Pancreas (tissue), 10 donors: ENCODE data around the gene PHC3. TPM values are rescaled to one million over a fixed set of nuclear protein-coding genes. Genes with fewer than 3 reads are reported as not detected.

Source experiments
- ATAC-seq, 4 donors: fragments of 200-7000 bp; cut with Tn5 transposase; one replicate each; pipeline versions ENCODE4 v1.8.0 to v1.9.1; 2020; ENCODE audit warnings: mild to moderate bottlenecking in 4 of 4, moderate library complexity in 4 of 4
- DNase-seq, 6 donors: peaks; one replicate each; pipeline ENCODE4 v3.0.0-alpha.2; 2020
- FAIRE-seq: peaks from 2 replicates; lab custom pipeline; 2012; peaks lifted over from hg19 to GRCh38; lab: Jason Lieb, UNC
- H3K27ac ChIP-seq, 4 donors: fragments of 200-600 bp; sonication (generic); 1 replicate in 3 of 4; 2 replicates in 1 of 4; pipeline versions ENCODE4 v1.5.0 to v1.8.0; 2020
- H3K27me3 ChIP-seq, 4 donors: fragments of 200-600 bp; one replicate each; pipeline ENCODE4 v1.8.0; 2021
- H3K36me3 ChIP-seq, 3 donors: fragments of 200-600 bp; sonication (generic) in 1 of 3; one replicate each; pipeline versions ENCODE4 v1.5.0 to v1.8.0; 2020 to 2021
- H3K4me1 ChIP-seq, 3 donors: fragments of 200-600 bp; one replicate each; pipeline ENCODE4 v1.8.0; 2021
- H3K4me3 ChIP-seq, 4 donors: fragments of 200-600 bp; sonication (generic) in 2 of 4; one replicate each; pipeline versions ENCODE4 v1.5.0 to v1.8.0; 2020 to 2021
- H3K9me3 ChIP-seq, 4 donors: fragments of 200-600 bp; one replicate each; pipeline ENCODE4 v1.8.0; 2021
- WGBS, 2 donors: extraction: QIAGEN DNeasy Blood & Tissue Kit; methylation state at CpG; one replicate each; pipeline ENCODE4 v1.1.7; 2013; 5-methylcytosine and 5-hydroxymethylcytosine counted together
- intact Hi-C, 3 donors: fragments of 100-400 bp; cut with DNase I; formaldehyde crosslinking; loops; one replicate each; pipeline versions ENCODE4 v1.11.1 to v1.14.2; 2022
- polyA plus RNA-seq, 2 donors: library from polyadenylated mRNA; stranded (reverse); fragments of 200-250 nt; gene quantifications; one replicate each; pipeline ENCODE4 v1.2.3, GENCODE V29; 2013
- total RNA-seq, 6 donors: library from RNA; stranded (reverse); fragmentation: NEBNext Ultra II Directional in 4 of 6; extraction: Animal tissue kit (Norgen Biotek cat#: 25700) in 4 of 6; gene quantifications; one replicate each; pipeline versions ENCODE4 v1.2.1 to v1.2.4, GENCODE V29; 2021 to 2023
- TF ChIP-seq, protein P1 (sequence below), 4 donors: fragments of 200-600 bp; sonication (generic) in 3 of 4; IDR thresholded peaks; one replicate each; pipeline versions ENCODE4 v1.5.0 to v1.8.0; 2021; ENCODE audit warnings: antibody characterized with exemption in 4 of 4
- donor health status: healthy with polysubstance abuse.
- donor health status: DM: no; HTN: no; CAD: no; lungs with moderate emphysema.
- donor health status: DM: no; HTN: no; CAD: no.
- donor health status: control.
- donor health status: control.
- donor health status: Bipolar disorder and iron deficiency.
- donor health status: DM: yes; HTN: yes; CAD: no.
- donor health status: DM: no; HTN: no; CAD: no.
- donor health status: DM: no; HTN: no; CAD: no.
- donor health status: DM: yes; HTN: yes; CAD: no.

The PHC3 gene
- total and polyA plus RNA-seq, 8 donors = 5.5 to 38.0 (median 24.5) TPM

DNA sequence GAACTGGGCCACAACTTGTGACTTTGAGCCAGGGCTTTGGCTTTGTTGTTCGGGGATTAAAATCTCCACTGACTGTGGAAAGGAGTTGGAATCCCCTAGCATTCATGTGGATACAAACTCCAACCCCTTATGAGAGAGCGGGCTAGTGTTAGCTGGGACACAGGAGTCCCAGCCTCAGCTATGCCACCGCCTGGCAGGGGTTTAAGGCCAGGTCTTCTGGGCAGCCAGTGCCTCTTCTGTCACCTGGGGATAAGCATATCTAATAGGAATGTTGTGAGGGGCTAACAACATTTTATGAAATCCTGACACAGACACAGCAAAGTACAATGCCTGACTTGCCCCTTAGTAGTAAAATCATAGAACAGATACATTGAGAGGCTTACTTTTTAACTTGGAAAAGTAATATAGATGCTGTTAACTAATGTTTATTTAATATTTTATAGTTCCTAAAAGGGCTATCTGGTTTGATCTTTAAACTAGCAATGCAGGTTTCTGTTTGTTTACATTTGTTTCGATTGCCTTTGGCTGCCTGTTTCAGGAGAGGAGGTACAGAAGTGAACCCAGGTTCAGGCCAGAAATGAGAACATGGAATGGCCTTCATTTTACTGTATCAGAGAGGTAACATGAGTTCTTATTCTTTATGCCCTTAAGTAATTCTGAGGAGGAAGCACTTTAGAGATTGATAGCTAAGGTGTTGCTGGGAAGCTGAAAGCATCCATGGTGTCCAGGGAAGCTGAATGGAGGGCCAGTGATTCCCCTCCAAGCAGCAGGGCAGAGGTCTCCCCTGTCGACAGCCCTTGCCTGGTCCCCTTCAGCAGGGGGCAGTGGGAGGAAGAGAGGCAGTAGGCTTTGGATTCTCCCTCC is 135.0 kb downstream of the PHC3 start:
- peak; percentile 64 for FAIRE-seq
- Histone ChIP-seq H3K27me3 (no peaks in the 10 kb centered on the region), H3K27ac (peak overlapping the region; percentile 11 to 78 (median 58)), H3K36me3 (no peaks in the 10 kb centered on the region), H3K4me3 (no peak overlapping the region), H3K9me3 (no peaks in the 10 kb centered on the region), H3K4me1 (peaks cover 20 to 41% (median 34%) of the 10 kb centered on the region in 3 donors)
- TF ChIP-seq, protein P1, sequence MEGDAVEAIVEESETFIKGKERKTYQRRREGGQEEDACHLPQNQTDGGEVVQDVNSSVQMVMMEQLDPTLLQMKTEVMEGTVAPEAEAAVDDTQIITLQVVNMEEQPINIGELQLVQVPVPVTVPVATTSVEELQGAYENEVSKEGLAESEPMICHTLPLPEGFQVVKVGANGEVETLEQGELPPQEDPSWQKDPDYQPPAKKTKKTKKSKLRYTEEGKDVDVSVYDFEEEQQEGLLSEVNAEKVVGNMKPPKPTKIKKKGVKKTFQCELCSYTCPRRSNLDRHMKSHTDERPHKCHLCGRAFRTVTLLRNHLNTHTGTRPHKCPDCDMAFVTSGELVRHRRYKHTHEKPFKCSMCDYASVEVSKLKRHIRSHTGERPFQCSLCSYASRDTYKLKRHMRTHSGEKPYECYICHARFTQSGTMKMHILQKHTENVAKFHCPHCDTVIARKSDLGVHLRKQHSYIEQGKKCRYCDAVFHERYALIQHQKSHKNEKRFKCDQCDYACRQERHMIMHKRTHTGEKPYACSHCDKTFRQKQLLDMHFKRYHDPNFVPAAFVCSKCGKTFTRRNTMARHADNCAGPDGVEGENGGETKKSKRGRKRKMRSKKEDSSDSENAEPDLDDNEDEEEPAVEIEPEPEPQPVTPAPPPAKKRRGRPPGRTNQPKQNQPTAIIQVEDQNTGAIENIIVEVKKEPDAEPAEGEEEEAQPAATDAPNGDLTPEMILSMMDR (IDR thresholded peaks at IDR 0.05) = no peak
- intact Hi-C loops = no loop called here
- DNase-seq = peak in 1 of 6 donors; percentile 43
- 20 to 42% methylated on average over 5 of the region's 5 CpGs for WGBS, 2 donors
- ATAC-seq = peak; percentile 42 to 62 (median 50)

DNA sequence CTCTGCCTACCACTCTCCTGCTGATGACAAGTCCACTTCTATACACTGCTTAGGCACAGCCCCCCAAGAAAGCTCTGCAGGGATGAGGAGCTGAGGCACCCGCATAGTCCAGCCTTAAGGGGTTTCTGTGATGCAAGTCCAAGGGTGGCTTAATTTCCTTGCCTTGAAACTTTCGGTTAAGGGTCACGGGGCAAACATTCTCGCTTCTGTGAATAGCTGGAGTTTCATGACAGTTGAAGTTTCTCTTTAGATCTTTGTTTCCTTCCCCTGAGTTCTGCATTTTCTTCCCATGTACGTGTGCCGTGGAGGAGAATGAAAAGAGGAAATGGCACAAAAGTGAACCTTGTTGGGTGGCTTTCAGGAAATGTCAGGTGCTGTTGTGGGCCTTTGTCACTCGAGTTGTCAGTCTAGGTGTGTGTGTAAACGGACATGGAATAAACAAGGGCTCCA is 136.7 kb downstream of the PHC3 start:
- Histone ChIP-seq H3K4me1 (peaks cover 20 to 35% (median 24%) of the 10 kb centered on the region in 3 donors), H3K27me3 (no peaks in the 10 kb centered on the region), H3K36me3 (no peaks in the 10 kb centered on the region), H3K4me3 (no peak overlapping the region), H3K9me3 (no peaks in the 10 kb centered on the region), H3K27ac (peak overlapping the region in 2 of 4 donors; percentile 78)
- intact Hi-C loops = no loop called here
- FAIRE-seq (no peak), ATAC-seq (no peak), DNase-seq (no peak)
- TF ChIP-seq, protein P1 (IDR thresholded peaks at IDR 0.05) = no peak
- 67 to 69% methylated on average over 8 of the region's 8 CpGs for WGBS, 2 donors

GRCh38 chr3:170044271-170044670 is 137.3 kb downstream of the PHC3 start:
- intact Hi-C loops = no loop called here
- Histone ChIP-seq H3K4me1 (peaks cover 18 to 37% (median 22%) of the 10 kb centered on the region in 3 donors), H3K27me3 (no peaks in the 10 kb centered on the region), H3K27ac (peak overlapping the region in 2 of 4 donors; percentile 78), H3K9me3 (no peaks in the 10 kb centered on the region), H3K4me3 (no peak overlapping the region), H3K36me3 (no peaks in the 10 kb centered on the region)
- no peak for DNase-seq
- no peak for ATAC-seq
- TF ChIP-seq, protein P1 (IDR thresholded peaks at IDR 0.05) = no peak
- 92 to 94% methylated on average over 8 of the region's 8 CpGs for WGBS, 2 donors
- no peak for FAIRE-seq

DNA sequence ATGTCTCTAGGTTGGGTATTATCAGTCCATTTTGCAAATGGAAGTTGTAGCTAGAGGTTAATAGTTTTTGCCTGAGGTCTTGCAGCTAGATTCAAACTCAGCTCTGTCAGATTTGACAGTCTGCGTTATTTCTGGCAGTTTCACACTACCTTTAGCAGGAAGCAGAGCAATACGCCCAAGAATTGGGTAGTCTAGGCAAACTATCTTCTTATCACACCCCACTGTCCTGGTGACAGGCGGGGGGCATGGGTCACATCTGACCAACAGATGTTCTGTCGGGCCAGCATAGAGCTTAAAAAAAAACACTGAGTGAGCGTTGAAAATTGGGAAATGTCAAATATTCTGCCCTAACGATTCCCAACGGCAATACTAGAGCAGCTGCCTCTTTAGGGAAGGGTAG is 138.0 kb downstream of the PHC3 start:
- ATAC-seq (no peak), FAIRE-seq (no peak), DNase-seq (no peak)
- intact Hi-C loops = no loop called here
- WGBS, 2 donors = 92 to 94% methylated on average over 7 of the region's 7 CpGs
- H3K9me3 ChIP-seq = no peaks in the 10 kb centered on the region
- H3K4me1 ChIP-seq = peaks cover 14 to 33% (median 20%) of the 10 kb centered on the region in 3 donors
- no peaks in the 10 kb centered on the region for H3K27me3 ChIP-seq
- H3K4me3 ChIP-seq = no peak overlapping the region
- no peak overlapping the region for H3K27ac ChIP-seq
- no peaks in the 10 kb centered on the region for H3K36me3 ChIP-seq
- TF ChIP-seq, protein P1 (IDR thresholded peaks at IDR 0.05) = no peak

DNA sequence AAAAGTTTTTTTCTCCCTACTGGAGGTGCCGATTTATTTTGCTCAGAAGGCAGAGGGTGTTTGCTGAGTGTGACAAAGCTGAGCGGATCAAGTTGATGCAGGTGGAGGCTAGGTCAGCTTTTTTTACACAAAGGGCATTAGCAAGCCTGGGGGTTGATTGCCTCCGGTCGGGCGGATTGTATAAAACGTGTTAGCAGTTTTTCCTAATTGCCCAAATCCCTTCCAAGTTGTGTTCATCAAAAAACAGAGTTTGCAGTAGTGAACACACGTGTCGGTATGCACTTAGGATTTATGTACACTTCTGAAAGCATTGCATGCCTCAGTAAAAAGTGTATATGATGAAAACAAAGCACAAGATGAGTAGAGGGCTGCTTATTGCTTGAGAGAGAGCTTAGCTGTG is 141.1 kb downstream of the PHC3 start:
- Histone ChIP-seq H3K4me1 (peaks cover 0 to 15% (median under 1%) of the 10 kb centered on the region in 3 donors), H3K9me3 (no peaks in the 10 kb centered on the region), H3K27ac (peak overlapping the region in 1 of 4 donors; percentile 28), H3K4me3 (peak overlapping the region in 2 of 4 donors; percentile 67 to 78), H3K27me3 (no peaks in the 10 kb centered on the region), H3K36me3 (no peaks in the 10 kb centered on the region)
- no peak for DNase-seq
- FAIRE-seq = no peak
- 28 to 32% methylated on average over 8 of the region's 8 CpGs for WGBS, 2 donors
- TF ChIP-seq, protein P1 (IDR thresholded peaks at IDR 0.05) = no peak
- intact Hi-C loops = no loop called here
- ATAC-seq = no peak
